Right renal pelvis (tissue), 4 donors: ENCODE data around the gene TRAF1. TPM values are rescaled to one million over a fixed set of nuclear protein-coding genes. Genes with fewer than 3 reads are reported as not detected.
"Not testable (repeated sequence)": the region's sequence is repeated elsewhere in the genome, so short reads cannot be mapped to it uniquely, and the experiment has no call there.

Source experiments
- DNase-seq, 4 donors: peaks; one replicate each; pipeline ENCODE4 v3.0.0-alpha.2; 2013; ENCODE audit warnings: low read depth in 4 of 4, low spot score in 3 of 4, missing footprints in 1 of 4
- polyA plus RNA-seq, 4 donors: library from polyadenylated mRNA; unstranded; fragments of 120-200 nt; gene quantifications; one replicate each; pipeline ENCODE4 v1.2.1, GENCODE V29; 2013; ENCODE audit not compliant: insufficient read length in 4 of 4

TRAF1 gene, protein sequence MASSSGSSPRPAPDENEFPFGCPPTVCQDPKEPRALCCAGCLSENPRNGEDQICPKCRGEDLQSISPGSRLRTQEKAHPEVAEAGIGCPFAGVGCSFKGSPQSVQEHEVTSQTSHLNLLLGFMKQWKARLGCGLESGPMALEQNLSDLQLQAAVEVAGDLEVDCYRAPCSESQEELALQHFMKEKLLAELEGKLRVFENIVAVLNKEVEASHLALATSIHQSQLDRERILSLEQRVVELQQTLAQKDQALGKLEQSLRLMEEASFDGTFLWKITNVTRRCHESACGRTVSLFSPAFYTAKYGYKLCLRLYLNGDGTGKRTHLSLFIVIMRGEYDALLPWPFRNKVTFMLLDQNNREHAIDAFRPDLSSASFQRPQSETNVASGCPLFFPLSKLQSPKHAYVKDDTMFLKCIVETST
- 1 to 10 TPM; 4.6 to 6.0 (median 4.9) TPM for polyA plus RNA-seq

DNA sequence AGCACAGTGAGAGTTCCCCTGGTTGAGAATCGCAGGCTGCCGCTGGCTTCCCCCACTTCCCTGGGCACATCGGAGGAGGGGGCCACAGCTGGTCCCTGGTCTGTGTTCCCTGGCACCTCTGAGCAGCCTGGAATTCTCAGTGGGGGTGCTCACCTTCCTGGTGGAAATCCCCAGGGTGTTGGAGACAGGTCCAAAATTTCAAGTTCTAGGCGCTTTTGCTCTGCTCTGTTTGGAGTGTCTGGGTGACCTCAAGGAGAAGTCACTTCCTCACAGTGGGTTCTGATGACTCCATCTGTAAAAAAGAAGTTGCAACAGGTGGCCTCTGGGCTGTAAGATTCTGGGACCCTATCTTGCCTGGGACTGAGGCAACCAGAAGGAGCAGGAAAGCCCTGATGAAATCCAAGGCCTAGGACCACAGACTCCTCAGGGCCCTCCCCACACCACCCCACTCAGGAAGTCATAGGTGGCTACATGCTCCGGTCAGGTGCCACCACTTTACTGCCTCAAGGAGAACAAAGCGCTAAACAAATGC, at the start of gene TRAF1:
TSS of gene TRAF1 (minus strand) at position 400 of the 532 bp plus-strand sequence. CDS start 721 bp downstream, outside the sequence.
- no peak for DNase-seq

DNA sequence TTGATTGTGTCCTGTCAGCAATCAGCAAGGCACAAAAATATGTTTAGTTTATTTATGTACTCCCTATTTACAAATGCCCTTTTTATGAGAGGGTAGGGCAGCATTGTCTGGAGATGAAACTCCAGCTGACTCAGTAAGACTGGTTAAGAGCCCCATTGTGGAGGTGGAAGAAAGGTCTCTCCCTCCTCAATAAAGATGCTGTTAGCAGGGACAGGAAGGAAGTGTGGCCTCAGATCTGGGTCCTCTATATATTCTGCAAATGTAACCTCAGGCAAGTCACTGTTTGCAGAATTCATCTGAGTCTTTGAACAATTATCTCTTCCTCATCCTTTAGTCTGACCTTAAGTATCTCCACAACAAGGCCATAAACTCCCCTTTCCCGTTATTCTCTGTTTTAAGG, 48.3 kb upstream of the TRAF1 start:
- no peak for DNase-seq

DNA sequence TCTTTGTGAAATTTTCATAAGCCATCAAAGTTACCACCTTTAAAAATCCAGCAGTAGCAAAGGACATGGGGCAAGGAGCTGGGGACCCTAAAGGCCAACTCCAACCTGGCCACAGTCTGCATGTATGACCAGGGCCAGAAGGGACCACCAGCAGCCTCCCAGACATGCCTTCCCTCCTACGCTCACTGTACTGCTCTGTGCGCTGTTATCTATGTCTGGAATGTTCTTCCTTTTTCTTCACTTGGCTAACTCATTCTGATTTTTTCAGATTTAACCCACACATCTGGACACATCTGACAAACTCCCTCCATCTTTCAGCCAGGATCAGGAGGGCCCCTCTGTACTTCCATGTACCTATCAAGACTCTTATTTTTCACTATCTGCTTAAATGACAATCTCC, 47.6 kb upstream of the TRAF1 start:
- DNase-seq: no peak

DNA sequence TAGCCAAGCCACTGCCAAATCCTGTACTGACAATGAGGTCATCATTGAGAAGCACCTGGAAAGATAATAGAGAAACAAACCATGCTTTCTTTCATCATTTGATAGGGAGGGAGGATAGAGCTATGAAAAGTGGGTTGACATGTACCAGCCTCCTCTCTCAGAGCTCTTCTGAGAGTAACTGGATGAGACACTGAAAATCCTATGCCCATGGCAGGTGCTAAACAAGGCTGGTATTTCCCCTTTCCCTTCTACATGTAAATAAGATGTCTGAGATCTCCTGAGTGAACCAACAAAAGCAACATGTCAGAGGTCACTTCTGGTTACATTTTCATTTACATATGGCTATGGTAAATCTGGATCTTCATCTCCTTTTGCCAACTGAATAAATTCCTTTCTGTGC, 45.3 kb upstream of the TRAF1 start:
- DNase-seq: no peak

DNA sequence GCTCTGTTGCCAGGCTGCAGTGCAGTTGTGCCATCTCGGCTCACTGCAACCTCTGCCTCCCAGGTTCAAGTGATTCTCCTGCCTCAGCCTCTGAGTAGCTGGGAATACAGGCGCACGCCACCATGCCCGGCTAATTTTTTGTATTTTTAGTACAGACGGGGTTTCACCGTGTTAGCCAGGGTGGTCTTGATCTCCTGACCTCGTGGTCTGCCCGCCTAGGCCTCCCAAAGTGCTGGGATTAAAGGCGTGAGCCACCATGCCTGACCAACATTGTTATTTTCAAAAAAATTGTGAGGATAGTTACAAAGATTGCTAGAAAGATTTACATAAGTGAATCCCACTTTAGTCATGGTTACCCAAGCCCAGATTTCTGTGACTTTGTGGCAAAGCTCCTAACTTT, 44.9 kb upstream of the TRAF1 start:
- not testable (repeated sequence) for DNase-seq

DNA sequence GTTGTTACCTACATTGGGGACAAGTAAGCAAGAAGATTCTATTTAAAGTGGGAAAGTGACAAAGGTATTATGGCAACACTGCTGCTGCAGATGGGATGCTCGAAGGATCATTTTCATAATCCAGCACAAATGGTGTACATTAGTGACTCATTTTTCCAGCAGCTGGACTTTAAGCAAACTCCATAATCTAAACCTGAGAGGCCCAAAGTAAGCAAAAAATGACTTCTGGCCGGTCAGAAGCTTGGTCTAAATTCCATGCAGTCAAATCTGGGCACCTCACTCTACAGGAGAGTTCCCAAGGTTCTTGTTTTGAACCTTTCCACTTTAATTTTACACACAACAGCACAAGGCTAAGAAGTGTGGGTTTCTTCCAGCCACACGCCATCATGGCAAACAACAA, 43.6 kb upstream of the TRAF1 start:
- DNase-seq: no peak

DNA sequence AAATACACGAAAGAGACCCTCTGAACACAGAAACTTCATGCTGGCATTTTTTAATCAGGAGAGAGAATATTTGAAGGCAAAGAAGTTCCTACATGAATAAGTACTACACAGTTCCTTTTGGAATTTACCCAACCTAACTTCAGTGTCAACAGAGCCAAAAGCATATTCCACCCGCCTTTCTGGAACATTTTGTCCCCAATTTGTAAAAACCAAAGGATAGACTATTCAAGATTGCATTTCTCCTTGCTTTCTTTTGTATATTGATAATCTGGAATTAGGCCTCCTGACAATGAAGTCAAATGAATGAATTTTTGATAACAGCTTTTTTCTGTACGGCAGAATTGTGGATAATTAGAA, 39.4 kb upstream of the TRAF1 start:
- DNase-seq: no peak

DNA sequence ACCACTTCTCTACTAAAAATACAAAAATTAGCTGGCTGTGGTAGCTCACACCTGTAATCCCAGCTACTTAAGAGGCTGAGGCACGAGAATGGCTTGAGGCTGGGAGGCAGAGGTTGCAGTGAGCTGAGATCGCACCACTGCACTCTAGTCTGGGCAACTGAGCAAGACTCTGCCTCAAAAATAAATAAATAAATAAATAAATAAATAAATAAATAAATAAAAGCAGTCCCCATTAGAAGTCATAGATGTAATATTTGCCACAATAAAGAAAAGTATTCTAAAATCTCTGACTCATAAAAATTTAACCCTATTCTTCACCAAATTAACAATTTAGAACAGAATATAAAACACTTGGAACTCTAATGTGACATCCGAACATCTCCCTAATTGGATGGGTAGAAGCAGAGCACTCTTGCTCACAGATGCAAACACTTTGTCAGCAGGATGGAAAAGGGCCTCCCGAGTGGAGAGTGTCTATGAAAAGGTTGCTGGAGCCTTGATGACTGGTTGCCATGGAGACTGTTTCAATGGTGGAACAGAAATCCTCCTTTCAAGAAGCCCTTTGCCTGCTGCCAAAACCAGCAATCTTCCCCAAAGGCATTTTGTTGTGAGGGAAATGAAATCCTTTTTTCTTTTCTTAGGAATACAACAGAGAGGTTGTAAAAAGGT, 38.9 kb upstream of the TRAF1 start:
- no peak for DNase-seq

DNA sequence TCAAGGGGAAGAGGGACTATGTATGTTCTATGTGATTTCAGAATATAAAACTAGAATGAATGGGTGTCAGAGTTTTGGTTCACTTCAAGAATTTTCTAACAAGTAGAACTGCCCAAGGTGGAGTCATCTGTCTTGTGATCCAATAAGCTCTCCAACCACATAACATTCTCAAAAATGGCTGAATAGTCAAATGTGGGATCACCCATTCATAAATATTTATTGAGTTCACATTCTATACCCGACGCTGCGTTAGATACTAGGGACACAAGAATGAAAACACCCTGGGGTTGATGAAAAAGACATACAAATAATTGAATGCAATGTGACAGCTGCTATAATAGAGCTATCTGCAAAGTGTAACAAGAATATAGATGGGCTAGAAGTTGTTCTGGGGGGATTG, 35.3 kb upstream of the TRAF1 start:
- no peak for DNase-seq

DNA sequence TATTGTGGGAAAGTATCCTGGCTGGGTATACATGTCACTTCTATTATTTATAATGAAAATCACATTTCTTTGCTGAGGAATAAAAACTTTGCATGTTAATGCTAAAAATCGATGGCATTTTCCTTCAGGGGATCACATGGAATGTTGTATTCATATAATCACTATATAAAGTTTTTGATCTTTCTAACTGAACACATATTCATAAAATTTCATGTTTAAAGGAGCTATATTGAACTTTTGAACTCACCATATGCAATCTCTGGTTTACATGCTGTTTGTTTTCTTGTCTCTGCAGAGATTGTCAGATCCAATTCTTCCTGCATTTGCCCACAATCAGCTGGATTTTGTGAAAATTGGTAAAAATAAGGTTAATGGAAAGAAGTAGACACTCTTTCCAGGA, 33.4 kb upstream of the TRAF1 start:
- DNase-seq: no peak

DNA sequence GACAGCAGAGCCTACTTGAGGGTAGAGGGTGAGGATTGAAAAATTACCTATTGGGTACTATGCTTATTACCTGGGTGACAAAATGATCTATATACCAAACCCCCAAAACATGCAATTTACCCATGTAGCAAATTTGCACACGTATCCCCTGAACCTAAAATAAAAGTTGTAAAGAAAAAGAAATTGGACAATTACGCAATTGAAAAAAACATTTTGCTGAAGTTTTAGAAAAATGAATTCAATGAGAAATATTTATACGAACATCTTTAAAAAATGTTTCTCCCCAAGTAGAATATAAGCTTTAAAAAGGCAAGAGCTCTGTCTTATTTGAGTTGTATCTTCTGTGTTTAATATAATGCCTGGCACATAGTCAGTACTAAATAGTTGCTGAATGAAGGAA, 30.3 kb upstream of the TRAF1 start:
- DNase-seq: no peak

DNA sequence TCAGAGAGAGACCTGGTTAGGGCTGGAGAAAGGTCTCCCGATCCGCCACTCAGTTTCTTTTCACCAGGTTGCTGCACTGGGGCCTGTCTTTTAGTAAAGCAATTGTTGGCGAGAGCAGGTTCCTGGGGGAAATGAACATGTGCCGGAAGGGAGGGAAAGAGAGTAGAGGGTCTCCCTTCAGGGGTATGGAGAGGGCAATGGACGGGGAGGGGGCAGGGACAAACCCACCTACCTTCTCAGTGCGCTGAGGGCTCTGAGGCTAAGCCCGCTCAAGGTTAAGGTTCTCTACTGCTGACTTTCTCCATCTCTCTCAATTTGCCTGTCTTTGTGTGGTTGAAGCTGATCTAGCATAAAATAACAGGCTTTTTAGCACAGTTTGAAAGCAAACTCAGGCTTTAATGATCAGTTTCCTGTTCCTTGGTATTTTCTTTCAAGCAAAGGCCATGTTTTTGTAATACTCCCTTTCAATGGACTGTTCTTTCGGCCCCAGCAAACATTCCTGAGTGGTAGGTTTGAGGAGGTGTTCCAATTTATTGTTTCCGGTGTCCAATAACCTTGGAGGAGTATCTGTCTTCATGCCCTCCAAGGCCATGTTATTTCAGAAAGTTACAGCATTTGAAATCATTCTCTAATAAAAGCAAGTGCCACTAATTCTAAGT, 25.5 kb upstream of the TRAF1 start:
- peak in 1 of 4 donors; percentile 54 for DNase-seq

DNA sequence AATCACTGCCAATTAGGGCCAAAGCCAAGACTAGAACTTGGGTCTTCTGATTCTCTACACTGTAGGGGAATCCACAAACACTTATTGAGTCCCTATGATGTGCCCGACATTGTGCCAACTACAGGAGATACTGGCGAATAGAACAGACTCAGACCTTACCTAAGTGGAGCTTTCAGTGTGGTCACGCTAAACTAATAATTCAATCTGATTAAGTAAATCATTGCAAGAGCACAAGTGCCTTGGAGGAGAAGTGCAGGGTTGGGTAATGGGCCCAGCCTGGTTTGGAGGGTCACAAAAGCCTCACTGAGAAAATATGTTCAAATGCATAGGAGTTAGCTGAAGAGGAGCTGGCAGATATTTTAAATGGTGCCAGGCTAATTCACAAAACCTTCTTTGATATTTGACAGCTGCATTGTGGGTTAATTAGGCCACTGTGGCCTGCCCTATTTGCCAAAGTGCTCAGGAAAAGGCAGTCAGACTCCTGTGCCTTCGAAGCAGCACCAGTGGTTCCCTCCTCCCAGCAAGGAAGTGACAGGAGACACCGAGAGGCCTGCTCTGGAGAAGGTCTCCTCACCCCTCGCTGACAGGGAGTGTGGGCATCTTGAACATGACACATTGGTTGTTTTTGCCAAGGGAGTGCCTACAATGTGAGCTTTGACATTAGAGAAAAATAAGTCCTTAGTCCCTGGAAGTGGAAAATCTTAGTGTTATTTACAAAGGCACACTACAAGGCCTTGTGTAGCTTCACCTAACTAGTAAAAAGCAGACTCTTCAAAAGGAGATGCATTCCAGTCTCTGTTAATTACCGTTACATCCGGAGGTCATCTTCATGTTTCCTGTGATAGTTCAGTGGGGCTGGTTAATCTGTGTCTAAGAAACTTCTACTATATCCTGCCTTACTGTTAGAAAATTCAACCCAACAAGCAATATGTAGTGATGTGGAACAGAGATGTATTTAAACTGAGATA, 24.1 kb upstream of the TRAF1 start:
- DNase-seq: no peak

DNA sequence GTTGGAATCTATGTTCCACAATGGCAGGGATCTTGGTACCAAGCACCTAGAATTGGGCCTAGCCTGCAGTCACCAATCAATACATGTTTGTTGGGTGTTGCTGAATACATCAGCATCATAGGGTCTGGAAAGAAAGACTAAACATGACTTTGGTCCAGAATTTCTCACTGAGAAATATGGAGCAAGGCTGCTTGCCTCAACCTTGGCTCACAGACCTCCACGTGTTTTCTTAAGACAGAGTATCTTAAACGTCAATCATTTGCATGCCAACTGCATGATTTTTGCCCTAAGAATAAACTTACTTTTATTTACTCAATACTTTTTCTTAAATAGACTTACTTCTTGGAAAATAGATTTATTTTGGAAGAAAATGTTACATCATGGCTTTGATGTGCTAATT, 22.7 kb upstream of the TRAF1 start:
- no peak for DNase-seq

DNA sequence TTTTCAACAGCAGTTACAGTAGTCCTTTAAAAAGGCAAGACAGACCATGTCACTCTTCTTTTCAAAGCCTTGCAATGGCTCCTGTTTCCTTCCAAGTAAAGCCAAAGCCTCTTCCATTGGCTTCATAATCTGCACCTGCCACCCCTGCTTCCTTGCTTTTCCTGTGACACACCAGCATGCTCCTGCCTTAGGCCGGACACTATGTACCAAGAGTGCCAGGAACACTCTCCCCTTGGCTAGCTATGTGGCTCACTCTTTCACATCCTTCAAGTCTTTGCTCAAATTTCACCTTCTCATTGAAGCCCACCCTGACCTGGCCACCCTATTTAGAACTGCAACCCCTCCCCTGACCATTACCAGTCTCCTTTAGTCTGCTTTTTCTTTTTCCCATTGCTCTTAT, 22.2 kb upstream of the TRAF1 start:
- DNase-seq: no peak

DNA sequence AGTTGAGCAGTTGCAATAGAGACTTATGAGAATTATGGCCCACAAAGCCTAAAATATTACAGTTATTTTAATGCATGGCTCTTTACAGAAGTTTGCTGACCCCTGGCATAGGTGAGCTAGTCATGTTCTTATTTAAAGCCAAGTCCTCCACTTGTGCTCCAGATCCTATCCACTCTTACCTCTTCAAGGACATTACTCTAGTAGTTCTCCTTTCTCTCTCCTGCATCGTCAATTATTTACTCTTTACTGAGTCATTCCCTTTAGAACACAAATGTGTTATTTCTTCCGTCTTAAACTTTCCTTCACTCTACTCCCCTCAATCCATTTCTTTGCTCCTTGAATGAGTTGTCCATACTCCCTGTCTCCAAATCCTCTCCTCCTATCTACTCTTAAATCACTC, 20.6 kb upstream of the TRAF1 start:
- DNase-seq: no peak

DNA sequence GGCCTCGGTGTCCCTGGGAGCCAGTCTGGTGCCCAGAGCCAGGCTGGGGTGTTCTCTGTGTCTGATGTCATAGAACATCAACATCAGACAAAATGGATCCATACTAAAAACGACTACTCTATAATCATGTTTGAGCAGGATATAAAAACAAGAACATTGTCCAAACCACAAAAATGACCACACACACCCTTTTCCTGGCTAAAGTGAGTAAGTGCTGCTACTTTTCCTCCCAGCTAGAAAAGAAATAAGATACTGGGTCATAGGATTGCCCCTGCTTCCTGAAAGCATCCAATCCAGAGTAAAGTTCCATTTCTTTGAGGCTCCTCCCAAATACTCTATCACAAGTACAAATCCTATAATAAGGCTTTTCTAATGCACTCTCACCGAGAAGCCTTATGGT, 19.7 kb upstream of the TRAF1 start:
- no peak for DNase-seq

DNA sequence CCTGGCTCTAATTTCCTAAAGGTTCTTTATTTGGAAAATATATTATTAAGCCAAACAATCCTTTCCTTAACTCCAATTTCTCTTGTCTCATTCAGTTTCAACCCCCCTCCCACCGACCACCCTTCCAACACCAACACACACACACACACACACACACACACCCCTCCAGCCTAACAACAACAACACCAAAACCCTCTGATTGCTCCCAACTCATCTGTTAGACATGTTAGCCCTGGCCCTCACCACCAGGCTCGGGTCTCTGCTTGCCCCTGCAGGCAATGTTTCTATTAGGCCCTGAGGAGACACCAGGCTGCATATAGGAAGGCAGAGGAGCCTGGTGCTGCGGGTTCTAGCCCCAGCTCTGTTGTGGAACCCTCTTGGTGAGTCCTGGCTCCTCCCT, 18.4 kb upstream of the TRAF1 start:
- DNase-seq: no peak

DNA sequence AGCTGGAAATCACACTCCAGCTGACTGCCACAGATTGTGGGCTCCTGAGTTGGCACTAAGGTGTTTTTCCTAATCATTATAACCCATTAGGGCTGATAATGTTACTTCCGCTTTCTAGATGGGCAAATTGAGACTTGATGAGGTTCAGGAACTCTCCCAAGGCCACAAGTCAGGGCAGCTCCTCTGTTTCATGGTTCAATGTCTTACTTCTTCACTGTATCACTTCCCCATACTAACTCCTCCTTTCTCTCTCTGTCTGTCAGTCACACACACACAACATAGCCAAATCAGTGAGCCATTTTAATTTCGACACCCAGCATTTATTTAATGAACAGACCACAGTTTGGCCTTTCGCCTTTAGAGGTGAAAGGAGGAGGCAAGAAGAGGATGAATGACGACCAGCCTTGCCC, 17.8 kb upstream of the TRAF1 start:
- no peak for DNase-seq
